ENCODE data around the gene ATXN1. TPM values are rescaled to one million over a fixed set of nuclear protein-coding genes. Genes with fewer than 3 reads are reported as not detected.

The ATXN1 gene
- total RNA-seq, 1 experiment from 2014 or later, result 5.6 TPM

- H3K23ac ChIP-seq (ENCODE audit: insufficient read length, low read depth, low read length), result no peak overlapping the region
- H2BK15ac ChIP-seq (ENCODE audit: low read depth, low read length), result no peak overlapping the region
- no peak overlapping the region for H2BK120ac ChIP-seq (ENCODE audit: low read depth, low read length, poor library complexity, severe bottlenecking)
- H3K4me1 Mint-ChIP-seq, result peaks cover 12 to 15% of the 10 kb centered on the region in 2 experiments
- H2BK12ac ChIP-seq (ENCODE audit: insufficient read length, low read depth, low read length), result no peak overlapping the region
- H2AFZ ChIP-seq (ENCODE audit: low read length), result no peak overlapping the region
- DNase-seq, result no peak
- no peak overlapping the region for H3K4me3 Mint-ChIP-seq
- no peaks in the 10 kb centered on the region; a peak in 2 of 5 replicates for H3K9me3 Mint-ChIP-seq
- no peak overlapping the region for H4K8ac ChIP-seq (replicated peaks; ENCODE audit: insufficient read length, low read depth, low read length)
- H3K27ac Mint-ChIP-seq, result peak overlapping the region in 1 of 3 experiments; percentile 23; a peak in 1 of 7 replicates
- no peak overlapping the region for H3T11ph ChIP-seq (ENCODE audit: low read length)
- H3K18ac ChIP-seq (ENCODE audit: insufficient read length, low read depth, low read length), result no peak overlapping the region
- no peak overlapping the region for H3K9ac ChIP-seq (ENCODE audit: extremely low read depth, insufficient read length, low read length)
- H4K20me1 ChIP-seq (ENCODE audit: control insufficient read depth, insufficient read depth, insufficient read length), result no peaks in the 10 kb centered on the region
- no peak overlapping the region for H3K4ac ChIP-seq (ENCODE audit: low read depth, low read length)
- no peak overlapping the region for H3K14ac ChIP-seq (ENCODE audit: insufficient read depth, low read length)
- H3K27me3 Mint-ChIP-seq (ENCODE audit: low read depth), result no peaks in the 10 kb centered on the region
- no peaks in the 10 kb centered on the region for H3K79me2 ChIP-seq (ENCODE audit: insufficient read depth, low read length)
- H4K91ac ChIP-seq (ENCODE audit: insufficient read length, low read depth, low read length), result no peak overlapping the region
- TF ChIP-seq CTCF (conservative IDR thresholded peaks at IDR 0.05), result no peak
- H3K27ac ChIP-seq (ENCODE audit: insufficient read length, low read depth, low read length), result no peak overlapping the region
- H4K5ac ChIP-seq (ENCODE audit: insufficient read length, low read depth, low read length), result no peak overlapping the region
- H3K4me1 ChIP-seq (ENCODE audit: insufficient read depth, low read length), result 0 out of 2 replicates have a peak, but pooled peaks cover 3% of the 10 kb centered on the region
- no CpG with 5 or more reads among the region's 10 CpGs for WGBS (ENCODE audit: extremely low coverage, insufficient read length, low lambda C conversion rate)
- H2BK20ac ChIP-seq (ENCODE audit: low read depth, low read length, poor library complexity, severe bottlenecking), result no peak overlapping the region
- no peaks in the 10 kb centered on the region for H3K9me3 ChIP-seq (ENCODE audit: control insufficient read depth, low read depth, low read length)
- H3K23me2 ChIP-seq (ENCODE audit: insufficient read length, low read depth, low read length, poor library complexity, severe bottlenecking), result no peaks in the 10 kb centered on the region
- no peak overlapping the region for H2BK5ac ChIP-seq (ENCODE audit: insufficient read length, low read length)
- no peaks in the 10 kb centered on the region for H3K36me3 Mint-ChIP-seq (ENCODE audit: insufficient read depth in 1 of 3, low read depth in 3 of 3)
- no peak overlapping the region for H3K56ac ChIP-seq (ENCODE audit: insufficient read length, low read depth, low read length)
- no peaks in the 10 kb centered on the region for H3K27me3 ChIP-seq (ENCODE audit: insufficient read depth, low read length)
- H3K4me2 ChIP-seq (ENCODE audit: insufficient read depth, insufficient read length, low read length), result no peak overlapping the region
- H2AK5ac ChIP-seq (ENCODE audit: insufficient read length, low read length), result no peak overlapping the region
- H3K79me1 ChIP-seq (ENCODE audit: insufficient read depth, low read depth, low read length, poor library complexity, severe bottlenecking), result no peaks in the 10 kb centered on the region
Observed at GRCh38 chr6:16335176-16335575, 426.1 kb downstream of the ATXN1 start.
